ENCODE data around the gene USP48.

Gene USP48

GRCh38 chr1:21743476-21743875 is 39.5 kb downstream of the USP48 start:
- no peak for DNase-seq

GRCh38 chr1:21742578-21742977 is 40.4 kb downstream of the USP48 start:
- DNase-seq, result no peak

GRCh38 chr1:21741206-21741605 is 41.7 kb downstream of the USP48 start:
- no peak for DNase-seq

GRCh38 chr1:21736876-21737275 is 46.1 kb downstream of the USP48 start:
- no peak for DNase-seq

- DNase-seq, result no peak
These were observed 46.9 kb downstream of the USP48 start for GRCh38 chr1:21736011-21736410.

- DNase-seq, result no peak
These were observed 48.4 kb downstream of the USP48 start for GRCh38 chr1:21734526-21734925.

- no peak for DNase-seq
These were observed 50.3 kb downstream of the USP48 start for GRCh38 chr1:21732664-21733063.

GRCh38 chr1:21725748-21726392 is 57.1 kb downstream of the USP48 start:
- DNase-seq, result no peak

GRCh38 chr1:21724570-21724969 is 58.4 kb downstream of the USP48 start:
- DNase-seq, result no peak

- DNase-seq, result no peak
These were observed 58.9 kb downstream of the USP48 start for GRCh38 chr1:21724098-21724497.

- no peak for DNase-seq
These were observed 61.5 kb downstream of the USP48 start for GRCh38 chr1:21721295-21721985.

GRCh38 chr1:21716169-21716568 is 66.8 kb downstream of the USP48 start:
- DNase-seq, result no peak

GRCh38 chr1:21707891-21708290 is 75.1 kb downstream of the USP48 start:
- DNase-seq, result no peak

- no peak for DNase-seq
These were observed 75.7 kb downstream of the USP48 start for GRCh38 chr1:21707086-21707840.

- DNase-seq, result no peak
These were observed 76.7 kb downstream of the USP48 start for GRCh38 chr1:21706151-21706835.

- DNase-seq, result no peak
These were observed 77.5 kb downstream of the USP48 start for GRCh38 chr1:21705303-21705980.

- no peak for DNase-seq
These were observed 78.8 kb downstream of the USP48 start for GRCh38 chr1:21704145-21704544.

- DNase-seq, result no peak
These were observed 79.5 kb downstream of the USP48 start for GRCh38 chr1:21703318-21703963.

GRCh38 chr1:21702780-21703179 is 80.2 kb downstream of the USP48 start:
- DNase-seq, result no peak

GRCh38 chr1:21701401-21701800 is 81.5 kb downstream of the USP48 start:
- no peak for DNase-seq

GRCh38 chr1:21700094-21700493 is 82.9 kb downstream of the USP48 start:
- DNase-seq, result no peak

- no peak for DNase-seq
These were observed 86.0 kb downstream of the USP48 start for GRCh38 chr1:21696931-21697330.

Measured in activated CD4-positive, alpha-beta T cell treated with anti-CD3 and anti-CD28 coated beads, Interleukin-2, amount 50 U/mL, for 48 hours (primary cell).